ENCODE measurements around the gene OR1L1.

OR1L1 gene

GRCh38 chr9:122661416-122661815 is at the start of gene OR1L1:
Gene OR1L1, plus strand, starts transcription at chr9:122661716. Its CDS starts 0 bp downstream, at chr9:122661716.
- DNase-seq = no peak

- DNase-seq = no peak
Measured at GRCh38 chr9:122614362-122614761, 47.2 kb upstream of the OR1L1 start, which contains the start of gene OR1Q1. Gene OR1Q1, plus strand, starts transcription at chr9:122614738. Its CDS starts 0 bp downstream, at chr9:122614738.

GRCh38 chr9:122619996-122620395 is 41.5 kb upstream of the OR1L1 start:
- no peak for DNase-seq

- no peak for DNase-seq
Measured at GRCh38 chr9:122642226-122642625, 19.3 kb upstream of the OR1L1 start.

GRCh38 chr9:122656378-122656777 is 5.1 kb upstream of the OR1L1 start:
- DNase-seq = no peak

- DNase-seq = no peak
Measured at GRCh38 chr9:122657527-122657926, 4.0 kb upstream of the OR1L1 start, which contains the start of gene OR1B1. Gene OR1B1, minus strand, starts transcription at chr9:122657627.

- DNase-seq = no peak
Measured at GRCh38 chr9:122672481-122672880, 11.0 kb downstream of the OR1L1 start.

- DNase-seq = no peak
Measured at GRCh38 chr9:122684851-122685250, 23.3 kb downstream of the OR1L1 start.

GRCh38 chr9:122695696-122696095 is 34.2 kb downstream of the OR1L1 start:
- DNase-seq = no peak
